ENCODE data around the gene ZNF385A.

ZNF385A gene

GRCh38 chr12:54324617-54325441 lies 59.7 kb downstream of the ZNF385A start, which contains the start of gene COPZ1:
Gene COPZ1 (plus strand): TSS chr12:54325131. CDS start chr12:54325164, 33 bp downstream.
- DNase-seq, result peak; percentile 95

- DNase-seq, result no peak
Measured at GRCh38 chr12:54321363-54321762, 63.2 kb downstream of the ZNF385A start.

Data from central memory CD4-positive, alpha-beta T cell (primary cell).